Stimulated activated CD4-positive, alpha-beta T cell treated with anti-CD3 and anti-CD28 coated beads, Interleukin-4, amount 100 ng/mL, for 48 hours (primary cell): ENCODE measurements around the gene ZNF646.
A peak's percentile ranks its signal among the peaks of the same experiment; 100 is the strongest.

Source experiments
- DNase-seq, 2 donors: peaks; one replicate each; pipeline ENCODE4 v3.0.0-alpha.2; 2020; ENCODE audit warnings: low read depth in 2 of 2

The ZNF646 gene

DNA sequence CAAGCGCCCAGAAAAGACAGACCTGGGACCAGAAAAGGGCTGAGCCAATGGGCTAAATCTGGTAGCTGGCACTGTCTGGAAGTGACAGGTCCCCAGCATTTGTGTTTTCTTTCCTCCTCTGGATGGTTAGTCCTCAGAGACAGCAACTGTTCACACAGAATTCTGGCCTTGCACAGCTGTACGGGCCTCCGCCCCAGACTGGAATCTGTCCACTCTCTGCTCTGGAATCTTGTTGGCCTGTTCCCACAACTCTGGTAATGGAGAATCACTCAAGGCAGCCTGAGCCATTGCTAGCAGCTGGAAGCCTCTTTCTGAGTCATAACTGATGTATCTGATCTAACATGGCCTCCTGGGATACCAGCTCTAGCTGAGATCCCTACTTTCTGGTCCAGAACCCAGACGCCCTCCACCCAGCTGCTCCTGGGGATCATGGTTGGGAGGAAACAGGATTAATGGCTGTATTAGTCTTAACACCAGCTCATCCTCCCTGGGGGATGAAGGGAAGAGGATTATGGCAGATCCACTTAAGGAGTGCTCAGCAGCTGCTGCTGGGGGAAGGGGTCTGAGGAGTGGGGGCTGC, 9.2 kb upstream of the ZNF646 start:
- no peak for DNase-seq

GRCh38 chr16:31067342-31067741, 6.9 kb upstream of the ZNF646 start:
- no peak for DNase-seq

DNA sequence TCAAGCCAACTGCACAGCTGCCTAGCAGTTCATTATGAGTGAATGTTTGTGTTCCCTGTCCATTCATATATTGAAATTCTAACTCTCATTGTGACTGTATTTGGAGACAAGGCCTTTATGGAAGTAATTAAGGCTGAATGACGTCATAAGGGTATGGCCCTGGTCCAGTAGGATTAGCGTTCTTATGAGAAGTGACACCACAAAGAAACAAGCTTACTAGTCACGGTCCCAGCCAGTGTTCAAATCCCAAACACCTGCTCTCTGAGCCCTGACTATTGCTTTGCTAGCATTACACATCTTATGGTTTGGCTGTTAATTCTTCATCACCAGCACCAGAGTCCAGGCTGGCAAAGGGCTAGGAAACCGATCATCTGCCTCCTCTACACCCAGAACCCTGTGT, 2.4 kb upstream of the ZNF646 start:
- no peak for DNase-seq

DNA sequence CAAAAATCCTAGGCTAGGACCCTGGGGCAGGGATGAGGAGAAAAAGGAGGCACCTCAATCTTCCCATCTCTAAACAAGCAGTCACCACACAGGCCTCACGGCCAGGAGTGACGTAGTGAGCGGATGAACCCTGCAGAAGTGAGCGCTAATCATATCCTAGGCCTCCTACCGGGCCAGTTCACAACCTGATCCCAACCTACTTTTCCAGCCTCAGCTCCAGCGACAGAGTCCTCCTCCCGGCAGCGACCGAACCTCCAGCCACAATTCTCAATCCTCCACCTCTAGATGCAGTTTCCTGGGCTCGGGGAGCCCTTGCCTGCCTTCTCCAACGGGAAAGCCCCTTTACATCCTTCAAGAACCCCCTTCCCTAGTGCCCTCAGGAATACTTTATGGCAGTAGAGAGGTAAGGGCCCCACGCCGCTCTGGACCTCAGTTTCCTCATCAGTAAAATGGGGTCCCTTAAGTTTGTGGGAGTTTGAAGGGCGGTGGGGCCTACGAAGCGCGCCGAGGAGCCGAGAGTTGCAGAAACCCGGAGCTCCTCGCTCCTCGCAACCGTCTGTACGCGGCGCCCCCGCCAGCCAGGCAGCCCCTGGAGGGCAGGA, 1.6 kb upstream of the ZNF646 start:
- no peak for DNase-seq

GRCh38 chr16:31073142-31073969, 866 bp upstream of the ZNF646 start:
- peak; percentile 89 to 90 for DNase-seq

DNA sequence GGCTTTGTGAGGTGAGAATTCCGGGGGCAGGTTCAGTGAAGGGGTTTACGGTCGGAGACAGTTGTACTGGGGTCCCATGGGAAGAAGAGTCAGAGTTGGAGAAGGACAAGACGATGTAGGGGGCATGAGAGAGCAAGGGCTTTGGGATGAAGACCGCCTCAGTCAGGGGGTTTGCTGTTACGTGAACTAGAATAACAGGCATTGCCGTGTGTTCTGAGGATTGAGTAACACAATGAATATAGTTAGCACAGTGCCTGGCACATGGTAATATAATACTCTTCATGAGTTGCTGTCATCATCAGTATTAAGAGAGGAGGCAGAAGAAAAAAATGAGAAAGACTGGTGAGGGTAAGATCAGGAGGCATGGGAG, 577 bp downstream of the ZNF646 start:
- no peak for DNase-seq

GRCh38 chr16:31076319-31076718, 2.1 kb downstream of the ZNF646 start:
- no peak for DNase-seq

DNA sequence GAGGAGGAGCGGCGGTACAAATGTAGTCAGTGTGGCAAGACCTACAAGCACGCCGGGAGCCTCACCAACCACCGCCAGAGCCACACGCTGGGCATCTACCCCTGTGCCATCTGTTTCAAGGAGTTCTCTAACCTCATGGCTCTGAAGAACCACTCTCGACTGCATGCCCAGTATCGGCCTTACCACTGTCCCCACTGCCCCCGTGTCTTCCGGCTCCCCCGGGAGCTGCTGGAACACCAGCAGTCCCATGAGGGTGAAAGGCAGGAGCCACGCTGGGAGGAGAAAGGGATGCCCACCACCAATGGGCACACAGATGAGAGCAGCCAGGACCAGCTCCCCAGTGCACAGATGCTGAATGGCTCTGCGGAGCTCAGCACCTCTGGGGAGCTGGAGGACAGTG, 2.8 kb downstream of the ZNF646 start:
- DNase-seq, result no peak

GRCh38 chr16:31077592-31078396, 3.6 kb downstream of the ZNF646 start:
- DNase-seq, result no peak

DNA sequence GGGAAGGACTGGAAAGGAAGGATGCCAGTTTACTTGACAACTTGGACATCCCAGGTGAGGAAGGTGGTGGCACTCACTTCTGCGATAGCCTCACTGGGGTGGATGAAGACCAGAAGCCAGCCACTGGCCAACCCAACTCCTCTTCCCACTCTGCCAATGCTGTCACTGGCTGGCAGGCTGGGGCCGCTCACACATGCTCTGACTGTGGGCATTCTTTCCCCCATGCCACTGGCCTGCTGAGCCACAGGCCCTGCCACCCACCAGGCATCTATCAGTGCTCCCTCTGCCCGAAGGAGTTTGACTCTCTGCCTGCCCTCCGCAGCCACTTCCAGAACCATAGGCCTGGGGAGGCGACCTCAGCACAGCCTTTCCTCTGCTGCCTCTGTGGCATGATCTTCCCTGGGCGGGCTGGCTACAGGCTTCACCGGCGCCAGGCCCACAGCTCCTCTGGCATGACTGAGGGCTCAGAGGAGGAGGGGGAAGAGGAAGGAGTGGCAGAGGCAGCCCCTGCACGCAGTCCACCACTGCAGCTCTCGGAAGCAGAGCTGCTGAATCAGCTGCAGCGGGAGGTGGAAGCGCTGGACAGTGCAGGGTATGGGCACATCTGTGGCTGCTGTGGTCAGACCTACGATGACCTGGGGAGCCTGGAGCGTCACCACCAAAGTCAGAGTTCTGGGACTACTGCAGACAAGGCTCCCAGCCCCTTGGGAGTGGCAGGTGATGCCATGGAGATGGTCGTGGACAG, 4.5 kb downstream of the ZNF646 start:
- no peak for DNase-seq

- DNase-seq, result no peak
Observed at GRCh38 chr16:31079342-31079944, 5.2 kb downstream of the ZNF646 start.

- no peak for DNase-seq
Observed at GRCh38 chr16:31080035-31080629, 5.9 kb downstream of the ZNF646 start.

- no peak for DNase-seq
Observed at GRCh38 chr16:31080756-31081419, 6.7 kb downstream of the ZNF646 start.

DNA sequence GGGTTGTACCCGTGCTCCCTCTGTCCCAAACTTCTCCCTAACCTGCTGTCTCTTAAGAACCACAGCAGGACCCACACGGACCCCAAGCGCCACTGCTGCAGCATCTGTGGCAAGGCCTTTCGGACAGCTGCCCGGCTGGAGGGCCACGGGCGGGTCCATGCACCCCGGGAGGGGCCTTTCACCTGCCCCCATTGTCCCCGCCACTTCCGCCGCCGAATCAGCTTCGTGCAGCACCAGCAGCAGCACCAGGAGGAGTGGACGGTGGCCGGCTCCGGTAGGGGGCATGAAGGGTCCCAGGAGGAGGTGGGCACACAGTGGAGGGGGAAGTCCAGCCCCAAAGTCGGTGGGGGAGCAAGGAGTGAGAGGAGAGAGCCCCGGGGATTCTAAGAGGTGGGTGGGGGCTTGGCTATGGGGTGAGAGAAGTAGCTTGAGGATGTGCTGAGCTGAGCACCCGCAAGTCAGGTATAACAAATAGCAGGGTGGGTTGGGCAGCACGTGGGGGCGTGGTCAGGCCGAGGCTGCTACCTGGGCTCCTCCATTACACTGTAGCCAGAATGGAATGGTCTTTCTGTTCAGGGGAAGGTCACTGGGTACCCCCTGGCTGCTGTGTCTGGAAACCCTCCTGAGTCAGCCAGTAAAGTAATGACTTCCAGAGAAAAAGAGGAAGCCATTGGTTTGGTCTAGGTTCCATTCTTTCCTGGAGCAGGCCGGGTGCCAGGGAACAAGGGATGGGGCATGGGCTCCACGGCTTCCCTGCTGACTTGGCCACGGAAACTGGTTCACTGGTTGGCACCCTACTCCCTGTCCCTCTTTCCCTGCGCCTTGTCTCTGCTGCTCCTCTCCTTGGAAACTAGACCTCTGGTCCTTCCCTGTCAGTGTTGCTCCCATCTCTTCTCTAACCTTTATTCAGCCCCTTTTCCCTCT, 7.5 kb downstream of the ZNF646 start:
- DNase-seq, result no peak

- no peak for DNase-seq
Observed at GRCh38 chr16:31082368-31083045, 8.3 kb downstream of the ZNF646 start.

GRCh38 chr16:31083081-31083480, 8.9 kb downstream of the ZNF646 start:
- DNase-seq, result no peak

GRCh38 chr16:31083556-31083955, 9.3 kb downstream of the ZNF646 start:
- no peak for DNase-seq

- DNase-seq, result no peak
Observed at GRCh38 chr16:31083981-31084380, 9.8 kb downstream of the ZNF646 start.
